H9 (cell line): ENCODE data around the gene PIAS3. TPM values are rescaled to one million over a fixed set of nuclear protein-coding genes. Genes with fewer than 3 reads are reported as not detected.

Source experiments
- DNase-seq: peaks from one replicate; pipeline ENCODE4 v3.0.0-alpha.2; 2017
- H2AFZ ChIP-seq: one replicate; pipeline ENCODE4 v1.6.1; 2013; ENCODE audit warnings: mild to moderate bottlenecking, low read length, control low read depth, moderate library complexity
- H2AK5ac ChIP-seq: 2 replicates; pipeline ENCODE4 v1.6.1; 2013; ENCODE audit warnings: low read length, control low read depth, mixed read lengths; ENCODE audit not compliant: insufficient read length
- H2BK120ac ChIP-seq: one replicate; pipeline ENCODE4 v1.6.1; 2013; ENCODE audit warnings: low read depth, mild to moderate bottlenecking, low read length, control low read depth, inconsistent platforms; ENCODE audit not compliant: poor library complexity, severe bottlenecking
- H2BK12ac ChIP-seq: 2 replicates; pipeline ENCODE4 v1.6.1; 2013; ENCODE audit warnings: low read length, control low read depth, mixed read lengths, low read depth; ENCODE audit not compliant: insufficient read length
- H2BK15ac ChIP-seq: 2 replicates; pipeline ENCODE4 v1.6.1; 2013; ENCODE audit warnings: low read depth, low read length, control low read depth
- H2BK20ac ChIP-seq: one replicate; pipeline ENCODE4 v1.6.1; 2013; ENCODE audit warnings: low read depth, mild to moderate bottlenecking, low read length, control low read depth, inconsistent platforms; ENCODE audit not compliant: poor library complexity, severe bottlenecking
- H2BK5ac ChIP-seq: 2 replicates; pipeline ENCODE4 v1.6.1; 2013; ENCODE audit warnings: low read length, control low read depth, mixed read lengths; ENCODE audit not compliant: insufficient read length
- H3K14ac ChIP-seq: 2 replicates; pipeline ENCODE4 v1.6.1; 2013; ENCODE audit warnings: low read length, control low read depth; ENCODE audit not compliant: insufficient read depth
- H3K18ac ChIP-seq: 2 replicates; pipeline ENCODE4 v1.6.1; 2013; ENCODE audit warnings: low read depth, mild to moderate bottlenecking, mixed read lengths, low read length, control low read depth; ENCODE audit not compliant: insufficient read length
- H3K23ac ChIP-seq: 2 replicates; pipeline ENCODE4 v1.6.1; 2013; ENCODE audit warnings: low read length, control low read depth, mixed read lengths, low read depth; ENCODE audit not compliant: insufficient read length
- H3K23me2 ChIP-seq: 2 replicates; pipeline ENCODE4 v1.6.1; 2013; ENCODE audit warnings: low read depth, mild to moderate bottlenecking, mixed read lengths, low read length, control low read depth; ENCODE audit not compliant: insufficient read length, poor library complexity, severe bottlenecking
- H3K27ac ChIP-seq: 2 replicates; pipeline ENCODE4 v1.5.1; 2013; ENCODE audit warnings: low read length, control low read depth, mixed read lengths, low read depth; ENCODE audit not compliant: insufficient read length
- H3K27me3 ChIP-seq: 2 replicates; pipeline ENCODE4 v1.6.1; 2013; ENCODE audit warnings: low read length, control low read depth, inconsistent platforms; ENCODE audit not compliant: insufficient read depth
- H3K4ac ChIP-seq: 2 replicates; pipeline ENCODE4 v1.6.1; 2013; ENCODE audit warnings: low read depth, mild to moderate bottlenecking, control low read depth, inconsistent platforms, low read length, moderate library complexity
- H3K4me1 ChIP-seq: 2 replicates; pipeline ENCODE4 v1.6.1; 2013; ENCODE audit warnings: low read length, control low read depth, inconsistent platforms; ENCODE audit not compliant: insufficient read depth
- H3K4me2 ChIP-seq: 2 replicates; pipeline ENCODE4 v1.6.1; 2013; ENCODE audit warnings: low read length, control low read depth, mixed read lengths; ENCODE audit not compliant: insufficient read length, insufficient read depth
- H3K56ac ChIP-seq: 2 replicates; pipeline ENCODE4 v1.6.1; 2013; ENCODE audit warnings: low read depth, mild to moderate bottlenecking, mixed read lengths, low read length, control low read depth; ENCODE audit not compliant: insufficient read length
- H3K79me1 ChIP-seq: 2 replicates; pipeline ENCODE4 v1.6.1; 2013; ENCODE audit warnings: low read depth, mild to moderate bottlenecking, moderate library complexity, low read length, control low read depth, inconsistent platforms; ENCODE audit not compliant: insufficient read depth, poor library complexity, severe bottlenecking
- H3K79me2 ChIP-seq: 2 replicates; pipeline ENCODE4 v1.6.1; 2013; ENCODE audit warnings: low read length, control low read depth, inconsistent platforms; ENCODE audit not compliant: insufficient read depth
- H3K9ac ChIP-seq: 2 replicates; pipeline ENCODE4 v1.6.1; 2013; ENCODE audit warnings: low read length, control low read depth, mixed read lengths; ENCODE audit not compliant: insufficient read length; ENCODE audit errors: extremely low read depth
- H3K9me3 ChIP-seq: one replicate; pipeline ENCODE4 v1.6.1; 2013; ENCODE audit warnings: low read depth, low read length, inconsistent platforms; ENCODE audit not compliant: control insufficient read depth
- H3T11ph ChIP-seq: one replicate; pipeline ENCODE4 v1.6.1; 2013; ENCODE audit warnings: mild to moderate bottlenecking, low read length, control low read depth, inconsistent platforms
- H4K20me1 ChIP-seq: one replicate; pipeline ENCODE4 v1.6.1; 2013; ENCODE audit not compliant: control insufficient read depth, insufficient read length, insufficient read depth
- H4K5ac ChIP-seq: 2 replicates; pipeline ENCODE4 v1.6.1; 2013; ENCODE audit warnings: low read depth, mild to moderate bottlenecking, mixed read lengths, low read length, control low read depth; ENCODE audit not compliant: insufficient read length
- H4K8ac ChIP-seq: replicated peaks from 2 replicates; pipeline ENCODE4 v1.6.1; 2013; ENCODE audit warnings: low read length, control low read depth, mixed read lengths, low read depth; ENCODE audit not compliant: insufficient read length
- H4K91ac ChIP-seq: 2 replicates; pipeline ENCODE4 v1.6.1; 2013; ENCODE audit warnings: low read depth, mild to moderate bottlenecking, moderate library complexity, mixed read lengths, low read length, control low read depth; ENCODE audit not compliant: insufficient read length
- H3K27ac Mint-ChIP-seq, 3 experiments: 2 replicates in 2 of 3; 3 replicates in 1 of 3; pipeline ENCODE4 v1.8.0; 2020 to 2021; ENCODE audit warnings: mixed read lengths in 3 of 3, mild to moderate bottlenecking in 1 of 3, moderate library complexity in 1 of 3
- H3K27me3 Mint-ChIP-seq: 2 replicates; pipeline ENCODE4 v1.8.0; 2021; ENCODE audit warnings: low read depth, mild to moderate bottlenecking, moderate library complexity, mixed read lengths
- H3K36me3 Mint-ChIP-seq, 3 experiments: 2 replicates in 2 of 3; 3 replicates in 1 of 3; pipeline ENCODE4 v1.8.0; 2020 to 2021; ENCODE audit warnings: low read depth in 3 of 3, mixed read lengths in 3 of 3; ENCODE audit not compliant: insufficient read depth in 1 of 3
- H3K4me1 Mint-ChIP-seq, 2 experiments: 2 replicates each; pipeline ENCODE4 v1.8.0; 2020; ENCODE audit warnings: mixed read lengths in 2 of 2
- H3K4me3 Mint-ChIP-seq, 2 experiments: 2 replicates in 1 of 2; 3 replicates in 1 of 2; pipeline ENCODE4 v1.8.0; 2020 to 2021; ENCODE audit warnings: mild to moderate bottlenecking in 2 of 2, mixed read lengths in 2 of 2, moderate library complexity in 1 of 2
- H3K9me3 Mint-ChIP-seq, 2 experiments: 2 replicates in 1 of 2; 3 replicates in 1 of 2; pipeline ENCODE4 v1.8.0; 2020; ENCODE audit warnings: mild to moderate bottlenecking in 2 of 2, mixed read lengths in 2 of 2, moderate library complexity in 1 of 2
- CTCF ChIP-seq: fragments of 200-600 bp; sonication (generic); conservative IDR thresholded peaks from 3 replicates; pipeline ENCODE4 v1.8.0; 2021; ENCODE audit warnings: antibody characterized with exemption, mild to moderate bottlenecking
- WGBS: extraction: QIAGEN DNeasy Blood & Tissue Kit; methylation state at CpG from one replicate; pipeline ENCODE4 v1.1.7; 2013; ENCODE audit warnings: missing lambda C conversion rate, low lambda C conversion rate, mixed read lengths; ENCODE audit not compliant: insufficient read length; ENCODE audit errors: extremely low coverage; 5-methylcytosine and 5-hydroxymethylcytosine counted together
- total RNA-seq: library from RNA; stranded (reverse); gene quantifications from 2 replicates; pipeline ENCODE4 v1.2.1, GENCODE V29; 2021

PIAS3 gene
- total RNA-seq, 1 experiment from 2014 or later: 33.9 TPM

DNA sequence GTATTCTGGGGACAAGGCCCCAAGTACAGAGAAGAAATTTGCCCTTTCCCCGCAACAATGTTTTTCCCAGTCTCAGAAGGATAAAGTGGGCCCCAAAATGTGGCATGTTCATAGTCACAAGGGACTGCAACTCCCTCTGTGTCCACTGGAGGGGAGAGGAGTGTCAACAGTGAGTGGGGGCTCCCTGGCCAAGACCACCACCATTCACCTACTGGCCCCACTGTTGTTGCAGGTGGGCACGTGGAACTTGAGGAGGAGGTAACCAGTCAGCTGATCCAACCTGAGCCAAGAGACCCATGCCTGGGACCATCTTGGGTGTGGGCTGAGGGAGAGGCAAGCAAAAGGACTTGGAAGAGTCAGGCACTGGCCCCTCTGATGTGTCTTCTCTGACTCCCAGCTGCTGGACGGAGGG lies 12.7 kb downstream of the PIAS3 start:
- Histone ChIP-seq H4K8ac (no peak overlapping the region), H3K4me2 (peak overlapping the region; percentile 42), H3K27me3 (no peaks in the 10 kb centered on the region), H3K9me3 (no peaks in the 10 kb centered on the region), H2AFZ (no peak overlapping the region), H2BK120ac (no peak overlapping the region), H3K18ac (no peak overlapping the region), H3K4ac (no peak overlapping the region), H3K23ac (no peak overlapping the region), H2BK5ac (no peak overlapping the region), H3K79me1 (no peaks in the 10 kb centered on the region), H3T11ph (no peak overlapping the region), H4K91ac (no peak overlapping the region), H2BK20ac (no peak overlapping the region), H2BK12ac (no peak overlapping the region), H2BK15ac (no peak overlapping the region), H4K5ac (no peak overlapping the region), H3K27ac (no peak overlapping the region), H3K79me2 (no peaks in the 10 kb centered on the region), H3K23me2 (peaks cover 3% of the 10 kb centered on the region), H3K14ac (no peak overlapping the region), H4K20me1 (no peaks in the 10 kb centered on the region), H2AK5ac (no peak overlapping the region), H3K9ac (no peak overlapping the region), H3K4me1 (no peaks in the 10 kb centered on the region), H3K56ac (no peak overlapping the region)
- H3K27ac Mint-ChIP-seq: peak overlapping the region in 1 of 3 experiments; percentile 20; a peak in 1 of 7 replicates
- peaks cover 17 to 49% (median 46%) of the 10 kb centered on the region in 3 experiments for H3K36me3 Mint-ChIP-seq
- H3K4me3 Mint-ChIP-seq: no peak overlapping the region
- WGBS: no CpG with 5 or more reads among the region's 3 CpGs
- H3K9me3 Mint-ChIP-seq: no peaks in the 10 kb centered on the region
- H3K27me3 Mint-ChIP-seq: no peaks in the 10 kb centered on the region; the same call in 1 of the 2 replicates
- peaks cover 6% of the 10 kb centered on the region in 2 experiments; a peak in 2 of 4 replicates for H3K4me1 Mint-ChIP-seq
- TF ChIP-seq CTCF: peak; percentile 68; the same call in 2 of the 3 replicates
- peak; percentile 56 for DNase-seq
